Thoracic aorta (tissue), 2 donors: ENCODE data around the gene NME5. TPM values are rescaled to one million over a fixed set of nuclear protein-coding genes. Genes with fewer than 3 reads are reported as not detected.

ENCODE experiments used
- ATAC-seq: fragments of 150-250 bp; one replicate; pipeline ENCODE4 v1.8.0; 2017; ENCODE audit warnings: low read depth; ENCODE audit not compliant: insufficient number of reproducible peaks, low FRiP score
- DNase-seq: peaks from one replicate; pipeline ENCODE4 v3.0.0-alpha.2; 2020; ENCODE audit warnings: low spot score
- H3K27ac ChIP-seq, 2 donors: fragments of 200-600 bp; sonication (generic); 1 replicate in 1 of 2; 2 replicates in 1 of 2; pipeline ENCODE4 v1.5.1; 2016; ENCODE audit warnings: mild to moderate bottlenecking in 2 of 2, moderate library complexity in 2 of 2
- H3K27me3 ChIP-seq: fragments of 200-600 bp; sonication (generic); replicated peaks from 2 replicates; pipeline ENCODE4 v1.6.0; 2016; ENCODE audit warnings: mild to moderate bottlenecking; ENCODE audit not compliant: insufficient read depth
- H3K36me3 ChIP-seq: fragments of 200-600 bp; sonication (generic); one replicate; pipeline ENCODE4 v1.5.1; 2016
- H3K4me1 ChIP-seq, 2 donors: fragments of 200-600 bp; sonication (generic); 1 replicate in 1 of 2; 2 replicates in 1 of 2; pipeline versions ENCODE4 v1.5.1 to v1.6.0; 2016; ENCODE audit warnings: low read depth in 2 of 2, mild to moderate bottlenecking in 1 of 2; ENCODE audit not compliant: control insufficient read depth in 1 of 2
- H3K4me3 ChIP-seq: fragments of 200-600 bp; sonication (generic); 2 replicates; pipeline ENCODE4 v1.5.1; 2016; ENCODE audit warnings: mild to moderate bottlenecking
- H3K9me3 ChIP-seq: fragments of 200-600 bp; sonication (generic); 2 replicates; pipeline ENCODE4 v1.5.1; 2016
- total RNA-seq, 2 donors: library from RNA; depleted of rRNA; stranded (reverse); fragments of >200 nt; gene quantifications; one replicate each; pipeline versions ENCODE4 v1.1.0 to v1.2.3, GENCODE V29; 2016
- TF ChIP-seq, protein P1 (sequence below): fragments of 200-600 bp; sonication (generic); IDR thresholded peaks from one replicate; pipeline ENCODE4 v1.5.1; 2019; ENCODE audit warnings: antibody characterized with exemption

The NME5 gene
- total RNA-seq, 2 donors from 2014 or later: 3.8 TPM; not detected in 1

DNA sequence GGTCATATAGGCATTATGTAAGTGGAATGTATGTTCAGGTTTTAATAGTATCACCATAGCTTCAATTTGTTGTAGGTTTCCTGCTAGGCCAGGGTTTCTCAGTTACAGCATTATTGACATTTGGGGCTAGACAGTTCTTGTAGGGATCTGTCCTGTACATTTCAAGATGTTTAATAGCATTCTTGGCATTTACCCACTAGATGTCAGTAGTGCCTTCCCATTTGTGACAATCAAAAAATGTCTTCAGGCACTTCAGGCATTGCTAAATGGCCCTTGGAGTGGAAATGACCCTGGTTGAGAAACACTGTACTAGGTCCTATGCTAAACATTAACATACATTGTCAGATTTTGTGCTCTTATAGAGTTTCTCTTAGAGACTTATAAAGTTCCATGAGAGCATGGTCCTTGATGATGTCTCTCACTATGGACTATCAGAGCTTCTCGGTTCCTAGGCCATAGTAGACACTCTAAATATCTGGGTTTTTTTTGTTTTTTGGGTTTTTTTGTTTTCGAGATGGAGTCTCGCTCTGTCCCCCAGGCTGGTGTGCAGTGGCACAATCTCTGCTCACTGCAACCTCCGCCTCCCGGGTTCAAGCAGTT lies 41.1 kb upstream of the NME5 start:
- Histone ChIP-seq H3K36me3 (peaks cover 15% of the 10 kb centered on the region), H3K9me3 (no peaks in the 10 kb centered on the region), H3K4me1 (peaks cover 14 to 27% of the 10 kb centered on the region in 2 donors), H3K27ac (no peak overlapping the region), H3K4me3 (no peak overlapping the region), H3K27me3 (no peaks in the 10 kb centered on the region)
- ATAC-seq: no peak
- DNase-seq: no peak
- TF ChIP-seq, protein P1, sequence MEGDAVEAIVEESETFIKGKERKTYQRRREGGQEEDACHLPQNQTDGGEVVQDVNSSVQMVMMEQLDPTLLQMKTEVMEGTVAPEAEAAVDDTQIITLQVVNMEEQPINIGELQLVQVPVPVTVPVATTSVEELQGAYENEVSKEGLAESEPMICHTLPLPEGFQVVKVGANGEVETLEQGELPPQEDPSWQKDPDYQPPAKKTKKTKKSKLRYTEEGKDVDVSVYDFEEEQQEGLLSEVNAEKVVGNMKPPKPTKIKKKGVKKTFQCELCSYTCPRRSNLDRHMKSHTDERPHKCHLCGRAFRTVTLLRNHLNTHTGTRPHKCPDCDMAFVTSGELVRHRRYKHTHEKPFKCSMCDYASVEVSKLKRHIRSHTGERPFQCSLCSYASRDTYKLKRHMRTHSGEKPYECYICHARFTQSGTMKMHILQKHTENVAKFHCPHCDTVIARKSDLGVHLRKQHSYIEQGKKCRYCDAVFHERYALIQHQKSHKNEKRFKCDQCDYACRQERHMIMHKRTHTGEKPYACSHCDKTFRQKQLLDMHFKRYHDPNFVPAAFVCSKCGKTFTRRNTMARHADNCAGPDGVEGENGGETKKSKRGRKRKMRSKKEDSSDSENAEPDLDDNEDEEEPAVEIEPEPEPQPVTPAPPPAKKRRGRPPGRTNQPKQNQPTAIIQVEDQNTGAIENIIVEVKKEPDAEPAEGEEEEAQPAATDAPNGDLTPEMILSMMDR: no peak

DNA sequence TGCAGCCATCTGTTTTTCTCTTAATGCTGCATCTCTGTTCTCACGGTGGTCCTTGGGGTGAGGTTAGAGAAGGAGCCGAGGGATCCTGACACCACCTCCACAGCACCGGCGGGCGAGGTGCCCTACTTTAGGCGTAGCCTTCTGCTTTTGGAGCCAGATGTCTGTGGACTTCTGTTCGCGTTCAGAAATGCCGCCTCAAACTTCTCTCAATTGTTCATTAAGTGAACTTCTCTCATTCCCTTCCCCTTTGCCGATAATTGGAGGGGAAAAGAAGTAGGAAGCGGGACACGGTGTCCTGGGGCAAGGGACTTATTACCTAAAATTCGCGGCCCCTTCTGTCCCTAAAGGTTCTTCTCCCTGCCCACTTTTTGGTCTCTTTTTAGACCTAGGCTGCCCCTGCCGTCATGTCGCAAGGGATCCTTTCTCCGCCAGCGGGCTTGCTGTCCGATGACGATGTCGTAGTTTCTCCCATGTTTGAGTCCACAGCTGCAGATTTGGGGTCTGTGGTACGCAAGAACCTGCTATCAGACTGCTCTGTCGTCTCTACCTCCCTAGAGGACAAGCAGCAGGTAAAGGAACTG lies 40.1 kb upstream of the NME5 start:
- Histone ChIP-seq H3K36me3 (peaks cover 17% of the 10 kb centered on the region), H3K4me3 (peak overlapping the region; percentile 98), H3K9me3 (no peaks in the 10 kb centered on the region), H3K4me1 (peaks cover 14 to 27% of the 10 kb centered on the region in 2 donors), H3K27me3 (no peaks in the 10 kb centered on the region), H3K27ac (no peak overlapping the region)
- DNase-seq: no peak
- ATAC-seq: no peak
- TF ChIP-seq, protein P1: no peak

DNA sequence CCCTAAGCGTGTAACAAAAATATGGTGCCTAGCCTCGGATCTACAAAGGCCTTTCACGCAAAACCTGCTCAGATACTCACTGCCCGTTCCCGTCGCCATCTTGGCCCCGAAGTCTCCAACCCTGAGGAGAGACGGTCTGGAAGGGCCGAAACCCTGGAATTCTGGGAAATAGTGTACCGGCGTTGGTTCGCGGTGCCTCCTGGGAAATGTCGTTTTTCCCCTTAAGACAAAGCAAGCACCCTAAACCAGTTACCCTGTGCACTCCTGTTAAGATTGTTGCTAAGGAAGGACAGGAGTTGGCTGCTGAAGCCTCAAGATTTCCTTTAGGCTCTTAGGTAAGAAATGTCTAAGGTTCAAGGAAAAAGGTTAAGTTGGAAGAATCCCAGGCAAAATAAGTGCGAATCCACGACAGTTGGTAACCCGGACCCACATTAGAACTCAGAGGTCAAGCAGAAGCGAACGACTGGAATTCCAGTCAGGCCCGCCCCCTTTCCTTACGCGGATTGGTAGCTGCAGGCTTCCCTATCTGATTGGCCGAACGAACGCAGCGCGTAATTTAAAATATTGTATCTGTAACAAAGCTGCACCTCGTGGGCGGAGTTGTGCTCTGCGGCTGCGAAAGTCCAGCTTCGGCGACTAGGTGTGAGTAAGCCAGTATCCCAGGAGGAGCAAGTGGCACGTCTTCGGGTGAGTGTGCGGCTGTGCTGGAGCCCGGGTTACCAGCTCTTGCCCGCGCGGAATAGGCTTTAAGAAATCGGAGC lies 39.5 kb upstream of the NME5 start, which contains the start of the genes BRD8 and KIF20A:
Gene BRD8 (minus strand): TSS at position 115 of the 761 bp plus-strand sequence. CDS start 16 bp downstream, at position 99.
Gene KIF20A (plus strand): TSS at position 597 of the 761 bp plus-strand sequence. CDS start 569 bp downstream, outside the sequence.
- H3K36me3 ChIP-seq: peaks cover 22% of the 10 kb centered on the region
- TF ChIP-seq, protein P1: no peak
- H3K4me3 ChIP-seq: peak within 1 kb of the TSS; percentile 98
- peaks cover 14 to 27% of the 10 kb centered on the region in 2 donors for H3K4me1 ChIP-seq
- no peaks in the 10 kb centered on the region for H3K27me3 ChIP-seq
- peak within 1 kb of the TSS; percentile 83 to 88 for H3K27ac ChIP-seq
- DNase-seq (peak; percentile 95), ATAC-seq (peak; percentile 97)
- H3K9me3 ChIP-seq: no peaks in the 10 kb centered on the region

DNA sequence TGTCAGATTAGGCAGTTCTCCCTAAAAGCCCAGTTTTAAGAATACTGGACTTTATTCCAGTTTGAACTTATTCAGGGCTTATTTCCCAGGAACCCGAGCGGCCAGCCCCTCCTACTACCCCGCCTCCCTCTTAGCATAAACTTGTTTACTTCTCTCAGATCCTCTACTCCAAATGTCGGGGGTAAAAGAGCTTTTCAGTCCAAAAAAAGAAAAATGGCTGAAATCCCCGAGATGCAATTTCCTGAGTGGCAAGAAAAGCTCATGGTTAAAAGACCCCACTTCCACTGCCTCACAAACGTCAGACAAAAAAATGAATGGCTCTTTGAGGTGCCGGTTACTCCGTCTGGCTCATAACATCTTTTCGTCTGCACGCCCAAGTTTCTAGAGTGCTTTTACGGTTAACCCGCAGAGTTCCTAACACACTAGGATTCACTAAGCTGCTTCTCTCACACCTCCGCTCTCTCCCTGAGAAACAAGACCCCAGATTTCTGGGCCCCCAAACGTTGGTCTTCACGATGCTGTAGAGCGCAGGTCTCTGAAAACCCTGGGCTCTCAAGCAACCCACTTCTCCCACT lies 38.8 kb upstream of the NME5 start:
- TF ChIP-seq, protein P1: no peak
- H3K9me3 ChIP-seq: no peaks in the 10 kb centered on the region
- peaks cover 14 to 27% of the 10 kb centered on the region in 2 donors for H3K4me1 ChIP-seq
- H3K4me3 ChIP-seq: peak overlapping the region; percentile 98
- DNase-seq: no peak
- H3K27me3 ChIP-seq: no peaks in the 10 kb centered on the region
- H3K36me3 ChIP-seq: peaks cover 27% of the 10 kb centered on the region
- H3K27ac ChIP-seq: peak overlapping the region; percentile 83 to 88
- peak; percentile 5 for ATAC-seq

DNA sequence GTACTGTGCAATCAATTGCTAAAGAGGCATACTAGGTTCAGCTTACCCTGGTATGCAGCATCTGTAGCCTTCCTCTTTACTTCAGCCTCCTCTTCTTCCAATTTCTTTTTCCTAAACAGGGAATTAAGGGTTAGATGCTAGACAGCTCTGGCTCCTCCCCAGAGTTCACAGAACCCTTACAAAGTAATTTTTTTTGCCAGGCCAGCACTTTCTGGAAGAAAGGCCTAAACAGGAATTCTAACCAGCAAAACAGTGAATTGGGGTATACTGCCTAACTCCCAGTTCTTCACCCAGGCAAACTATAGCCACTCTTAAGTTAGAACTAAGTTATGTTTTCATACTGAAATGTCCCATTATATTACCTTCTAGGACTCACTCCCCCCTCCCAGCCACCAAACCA lies 31.1 kb upstream of the NME5 start:
- no peaks in the 10 kb centered on the region for H3K9me3 ChIP-seq
- TF ChIP-seq, protein P1: no peak
- no peaks in the 10 kb centered on the region for H3K27me3 ChIP-seq
- peaks cover 83% of the 10 kb centered on the region for H3K36me3 ChIP-seq
- H3K4me3 ChIP-seq: no peak overlapping the region
- no peaks in the 10 kb centered on the region for H3K4me1 ChIP-seq
- ATAC-seq: no peak
- H3K27ac ChIP-seq: no peak overlapping the region
- DNase-seq: no peak
